ENCODE results near the gene IKZF1. TPM values are rescaled to one million over a fixed set of nuclear protein-coding genes. Genes with fewer than 3 reads are reported as not detected.

The IKZF1 gene
- total RNA-seq, 1 donor: under 0.01 TPM

GRCh38 chr7:50349399-50349798 is 44.9 kb downstream of the IKZF1 start:
- Histone ChIP-seq H3K27me3 (ENCODE audit: insufficient read depth, low read length) (peaks cover 4% of the 10 kb centered on the region), H3K9me3 (ENCODE audit: low read depth, low read length) (no peaks in the 10 kb centered on the region), H3K4me2 (ENCODE audit: insufficient read depth, low read length) (no peak overlapping the region), H3K4me1 (ENCODE audit: insufficient read depth, low read length) (no peaks in the 10 kb centered on the region), H3K79me2 (ENCODE audit: insufficient read depth, low read length) (no peaks in the 10 kb centered on the region), H3K4me3 (ENCODE audit: insufficient read depth, low read length) (no peak overlapping the region), H2AFZ (ENCODE audit: low read length) (no peak overlapping the region), H3K36me3 (ENCODE audit: insufficient read depth, low read length) (no peaks in the 10 kb centered on the region), H4K20me1 (ENCODE audit: insufficient read depth, low read length) (no peaks in the 10 kb centered on the region), H3K27ac (ENCODE audit: low read depth, low read length) (no peak overlapping the region)
- DNase-seq (ENCODE audit: insufficient read length, low spot score, missing footprints): no peak
- TF ChIP-seq CTCF (IDR thresholded peaks at IDR 0.05; ENCODE audit: extremely low read depth, low read depth, low read length): no peak

GRCh38 chr7:50349963-50350944 is 45.7 kb downstream of the IKZF1 start:
- Histone ChIP-seq H3K36me3 (ENCODE audit: insufficient read depth, low read length) (no peaks in the 10 kb centered on the region), H3K9me3 (ENCODE audit: low read depth, low read length) (no peaks in the 10 kb centered on the region), H4K20me1 (ENCODE audit: insufficient read depth, low read length) (no peaks in the 10 kb centered on the region), H3K27ac (ENCODE audit: low read depth, low read length) (no peak overlapping the region), H3K4me2 (ENCODE audit: insufficient read depth, low read length) (no peak overlapping the region), H3K79me2 (ENCODE audit: insufficient read depth, low read length) (no peaks in the 10 kb centered on the region), H3K27me3 (ENCODE audit: insufficient read depth, low read length) (peaks cover 1% of the 10 kb centered on the region), H2AFZ (ENCODE audit: low read length) (no peak overlapping the region), H3K4me1 (ENCODE audit: insufficient read depth, low read length) (no peaks in the 10 kb centered on the region), H3K4me3 (ENCODE audit: insufficient read depth, low read length) (no peak overlapping the region)
- no peak for TF ChIP-seq CTCF (IDR thresholded peaks at IDR 0.05; ENCODE audit: extremely low read depth, low read depth, low read length)
- no peak for DNase-seq (ENCODE audit: insufficient read length, low spot score, missing footprints)

GRCh38 chr7:50351267-50351666 is 46.8 kb downstream of the IKZF1 start:
- H3K4me2 ChIP-seq (ENCODE audit: insufficient read depth, low read length): no peak overlapping the region
- H3K4me1 ChIP-seq (ENCODE audit: insufficient read depth, low read length): no peaks in the 10 kb centered on the region
- H3K9me3 ChIP-seq (ENCODE audit: low read depth, low read length): no peaks in the 10 kb centered on the region
- no peak for TF ChIP-seq CTCF (IDR thresholded peaks at IDR 0.05; ENCODE audit: extremely low read depth, low read depth, low read length)
- no peaks in the 10 kb centered on the region for H4K20me1 ChIP-seq (ENCODE audit: insufficient read depth, low read length)
- H3K27ac ChIP-seq (ENCODE audit: low read depth, low read length): no peak overlapping the region
- no peak overlapping the region for H3K4me3 ChIP-seq (ENCODE audit: insufficient read depth, low read length)
- DNase-seq (ENCODE audit: insufficient read length, low spot score, missing footprints): no peak
- H3K36me3 ChIP-seq (ENCODE audit: insufficient read depth, low read length): no peaks in the 10 kb centered on the region
- H2AFZ ChIP-seq (ENCODE audit: low read length): no peak overlapping the region
- no peaks in the 10 kb centered on the region for H3K27me3 ChIP-seq (ENCODE audit: insufficient read depth, low read length)
- no peaks in the 10 kb centered on the region for H3K79me2 ChIP-seq (ENCODE audit: insufficient read depth, low read length)

- Histone ChIP-seq H2AFZ (ENCODE audit: low read length) (no peak overlapping the region), H3K27me3 (ENCODE audit: insufficient read depth, low read length) (no peaks in the 10 kb centered on the region), H4K20me1 (ENCODE audit: insufficient read depth, low read length) (no peaks in the 10 kb centered on the region), H3K9me3 (ENCODE audit: low read depth, low read length) (no peaks in the 10 kb centered on the region), H3K79me2 (ENCODE audit: insufficient read depth, low read length) (no peaks in the 10 kb centered on the region), H3K4me1 (ENCODE audit: insufficient read depth, low read length) (no peaks in the 10 kb centered on the region), H3K4me3 (ENCODE audit: insufficient read depth, low read length) (no peak overlapping the region), H3K36me3 (ENCODE audit: insufficient read depth, low read length) (no peaks in the 10 kb centered on the region), H3K27ac (ENCODE audit: low read depth, low read length) (no peak overlapping the region), H3K4me2 (ENCODE audit: insufficient read depth, low read length) (no peak overlapping the region)
- TF ChIP-seq CTCF (IDR thresholded peaks at IDR 0.05; ENCODE audit: extremely low read depth, low read depth, low read length): no peak
- no peak for DNase-seq (ENCODE audit: insufficient read length, low spot score, missing footprints)
Observed at GRCh38 chr7:50352282-50352681, 47.8 kb downstream of the IKZF1 start.

Measured in osteoblast (primary cell).